Activated naive CD4-positive, alpha-beta T cell treated with anti-CD3 and anti-CD28 coated beads, Interleukin-2, amount 50 U/mL, for 16 hours (primary cell): ENCODE results near the gene POTEJ.
"Not testable (repeated sequence)": the region's sequence is repeated elsewhere in the genome, so short reads cannot be mapped to it uniquely, and the experiment has no call there.

Experiments used
- DNase-seq: peaks from one replicate; pipeline ENCODE4 v3.0.0-alpha.2; 2020

Gene POTEJ

GRCh38 chr2:130611140-130611539 lies at the start of gene POTEJ:
POTEJ (plus strand) TSS chr2:130611440; CDS start chr2:130611533, 93 bp downstream.
- not testable (repeated sequence) for DNase-seq

- not testable (repeated sequence) for DNase-seq
Measured at GRCh38 chr2:130566165-130566564, 45.1 kb upstream of the POTEJ start.

- not testable (repeated sequence) for DNase-seq
Measured at GRCh38 chr2:130571929-130572328, 39.3 kb upstream of the POTEJ start.

- not testable (repeated sequence) for DNase-seq
Measured at GRCh38 chr2:130574230-130574629, 37.0 kb upstream of the POTEJ start.

- not testable (repeated sequence) for DNase-seq
Measured at GRCh38 chr2:130576209-130576784, 34.9 kb upstream of the POTEJ start.

GRCh38 chr2:130577559-130577958 lies 33.7 kb upstream of the POTEJ start:
- DNase-seq: not testable (repeated sequence)

GRCh38 chr2:130579121-130579520 lies 32.1 kb upstream of the POTEJ start:
- DNase-seq: not testable (repeated sequence)

- not testable (repeated sequence) for DNase-seq
Measured at GRCh38 chr2:130581491-130581890, 29.7 kb upstream of the POTEJ start.

- DNase-seq: not testable (repeated sequence)
Measured at GRCh38 chr2:130582970-130583369, 28.3 kb upstream of the POTEJ start.

- DNase-seq: not testable (repeated sequence)
Measured at GRCh38 chr2:130583582-130583981, 27.7 kb upstream of the POTEJ start.

GRCh38 chr2:130584726-130585125 lies 26.5 kb upstream of the POTEJ start:
- DNase-seq: not testable (repeated sequence)

- DNase-seq: not testable (repeated sequence)
Measured at GRCh38 chr2:130588688-130589458, 22.4 kb upstream of the POTEJ start.

- not testable (repeated sequence) for DNase-seq
Measured at GRCh38 chr2:130590170-130590841, 20.9 kb upstream of the POTEJ start.

- not testable (repeated sequence) for DNase-seq
Measured at GRCh38 chr2:130590842-130591359, 20.3 kb upstream of the POTEJ start.

GRCh38 chr2:130592791-130593414 lies 18.3 kb upstream of the POTEJ start:
- not testable (repeated sequence) for DNase-seq

GRCh38 chr2:130594011-130594410 lies 17.2 kb upstream of the POTEJ start:
- DNase-seq: not testable (repeated sequence)

GRCh38 chr2:130596757-130597156 lies 14.5 kb upstream of the POTEJ start:
- DNase-seq: not testable (repeated sequence)

GRCh38 chr2:130597994-130598393 lies 13.2 kb upstream of the POTEJ start:
- DNase-seq: not testable (repeated sequence)

- not testable (repeated sequence) for DNase-seq
Measured at GRCh38 chr2:130598463-130598862, 12.8 kb upstream of the POTEJ start.

GRCh38 chr2:130599393-130599792 lies 11.8 kb upstream of the POTEJ start, which contains the start of gene CFC1:
CFC1 (minus strand) TSS chr2:130599575; CDS start chr2:130599287, 288 bp downstream.
- not testable (repeated sequence) for DNase-seq

- not testable (repeated sequence) for DNase-seq
Measured at GRCh38 chr2:130599926-130600325, 11.3 kb upstream of the POTEJ start.

GRCh38 chr2:130601648-130602302 lies 9.5 kb upstream of the POTEJ start:
- not testable (repeated sequence) for DNase-seq
